SK-N-SH (cell line): ENCODE data around the gene AFF3. TPM values are rescaled to one million over a fixed set of nuclear protein-coding genes. Genes with fewer than 3 reads are reported as not detected.

Experiments
- CTCF ChIA-PET: fragments of 300-600, 350-600 bp; formaldehyde crosslinking; extraction: SDS; loops from one replicate; lab custom pipeline; 2021; lab: Yijun Ruan, JAX
- POLR2A ChIA-PET: fragments of 350-600 bp; sonication (Branson Sonifier 250); formaldehyde crosslinking; extraction: SDS; loops from one replicate; lab custom pipeline; 2020; ENCODE audit warnings: antibody characterized with exemption, inconsistent platforms; lab: Yijun Ruan, JAX
- DNase-seq: peaks from one replicate; pipeline ENCODE4 v3.0.0; 2012
- H2AFZ ChIP-seq: fragments of 200-600 bp; sonication (generic); 2 replicates; pipeline ENCODE4 v1.8.1; 2016; ENCODE audit warnings: antibody characterized with exemption, mild to moderate bottlenecking, low read depth
- H3F3A ChIP-seq: fragments of 200-600 bp; sonication (generic); replicated peaks from 2 replicates; pipeline ENCODE3; 2016; ENCODE audit warnings: antibody characterized with exemption, mild to moderate bottlenecking; ENCODE audit not compliant: insufficient read depth
- H3K27ac ChIP-seq, 2 experiments: fragments of 200-500 bp in 1 of 2; fragments of 200-600 bp in 1 of 2; sonication (Bioruptor generic) in 1 of 2; sonication (generic), shearing (Covaris generic) in 1 of 2; 2 replicates each; pipeline versions ENCODE4 v1.5.1 to v1.6.1; 2014 to 2016; ENCODE audit warnings: low read depth in 2 of 2, inconsistent platforms in 1 of 2, low read length in 1 of 2, mild to moderate bottlenecking in 1 of 2, mixed read lengths in 1 of 2
- H3K27me3 ChIP-seq: fragments of 200-600 bp; sonication (generic), shearing (Covaris generic); 2 replicates; pipeline ENCODE4 v1.6.1; 2016; ENCODE audit warnings: mixed run types; ENCODE audit not compliant: insufficient read depth
- H3K36me3 ChIP-seq, 2 experiments: fragments of 200-500 bp in 1 of 2; fragments of 200-600 bp in 1 of 2; sonication (Bioruptor generic) in 1 of 2; sonication (generic) in 1 of 2; replicated peaks in 1 of 2; 2 replicates each; pipeline versions ENCODE3 to v1.5.1; 2014 to 2016; ENCODE audit warnings: low read length in 1 of 2, mild to moderate bottlenecking in 1 of 2; ENCODE audit not compliant: insufficient read depth in 2 of 2, control insufficient read depth in 1 of 2
- H3K4me1 ChIP-seq, 2 experiments: fragments of 200-500 bp in 1 of 2; fragments of 200-600 bp in 1 of 2; sonication (Bioruptor generic) in 1 of 2; sonication (generic), shearing (Covaris generic) in 1 of 2; 2 replicates each; pipeline versions ENCODE4 v1.5.1 to v1.6.1; 2014 to 2016; ENCODE audit warnings: low read depth in 1 of 2, low read length in 1 of 2, mixed run types in 1 of 2; ENCODE audit not compliant: insufficient read depth in 2 of 2, control insufficient read depth in 1 of 2
- H3K4me2 ChIP-seq: fragments of 200-600 bp; sonication (generic), shearing (Covaris generic); 2 replicates; pipeline ENCODE4 v1.6.1; 2017; ENCODE audit warnings: mixed run types
- H3K4me3 ChIP-seq, 2 experiments: fragments of 200-500 bp in 1 of 2; fragments of 200-600 bp in 1 of 2; sonication (Bioruptor generic) in 1 of 2; sonication (generic), shearing (Covaris generic) in 1 of 2; 2 replicates each; pipeline versions ENCODE4 v1.5.1 to v1.8.1; 2014 to 2016; ENCODE audit warnings: low read depth in 2 of 2, inconsistent platforms in 1 of 2, low read length in 1 of 2, mild to moderate bottlenecking in 1 of 2, mixed read lengths in 1 of 2, moderate library complexity in 1 of 2
- H3K79me2 ChIP-seq: fragments of 200-600 bp; sonication (generic); 2 replicates; pipeline ENCODE4 v1.8.1; 2017; ENCODE audit warnings: mild to moderate bottlenecking; ENCODE audit not compliant: insufficient read depth
- H3K9ac ChIP-seq: fragments of 200-600 bp; sonication (generic); 2 replicates; pipeline ENCODE4 v1.6.1; 2017; ENCODE audit warnings: mixed run types
- H3K9me2 ChIP-seq: fragments of 200-600 bp; sonication (generic); 2 replicates; pipeline ENCODE4 v1.6.1; 2017; ENCODE audit warnings: mixed run types
- H3K9me3 ChIP-seq: fragments of 200-600 bp; sonication (generic); 2 replicates; pipeline ENCODE4 v1.6.1; 2017; ENCODE audit warnings: mixed run types, mild to moderate bottlenecking, moderate library complexity
- H4K20me1 ChIP-seq: fragments of 200-600 bp; sonication (generic); 2 replicates; pipeline ENCODE4 v1.6.1; 2017; ENCODE audit warnings: mild to moderate bottlenecking, mixed run types; ENCODE audit not compliant: insufficient read depth
- ELF1 ChIP-seq: IDR thresholded peaks from 2 replicates; pipeline ENCODE4 v1.4.0; 2012
- EP300 ChIP-seq, 2 experiments: IDR thresholded peaks; 2 replicates each; pipeline versions ENCODE4 v1.4.0 to v1.6.1; 2012; ENCODE audit warnings: borderline replicate concordance in 1 of 2, low read depth in 1 of 2, low read length in 1 of 2
- FOXJ3 ChIP-seq: sonication (generic); formaldehyde crosslinking; IDR thresholded peaks from 2 replicates; pipeline ENCODE4 v1.5.1; 2020; ENCODE audit warnings: mild to moderate bottlenecking, missing genetic modification reagents
- GATA2 ChIP-seq: sonication (generic); formaldehyde crosslinking; IDR thresholded peaks from 2 replicates; pipeline ENCODE4 v1.5.0; 2020; ENCODE audit warnings: mild to moderate bottlenecking, missing genetic modification reagents
- MEF2A ChIP-seq: IDR thresholded peaks from 2 replicates; pipeline ENCODE4 v1.4.0; 2012; ENCODE audit warnings: low read depth, borderline replicate concordance
- PBX3 ChIP-seq: IDR thresholded peaks from 2 replicates; pipeline ENCODE4; 2012
- RCOR1 ChIP-seq: fragments of 150-350 bp; IDR thresholded peaks from 2 replicates; pipeline ENCODE4 v1.6.1; 2017; ENCODE audit warnings: antibody characterized with exemption, low read length
- RFX5 ChIP-seq: IDR thresholded peaks from 2 replicates; pipeline ENCODE4 v1.6.1; 2012; ENCODE audit warnings: mild to moderate bottlenecking, improper control_type of control experiment, low read length
- SIN3A ChIP-seq: IDR thresholded peaks from 2 replicates; pipeline ENCODE4 v1.6.1; 2012; ENCODE audit warnings: low read depth, mild to moderate bottlenecking, low read length, moderate library complexity, borderline replicate concordance
- SMC3 ChIP-seq: IDR thresholded peaks from 2 replicates; pipeline ENCODE4 v1.6.1; 2012; ENCODE audit warnings: low read depth, low read length, improper control_type of control experiment
- TCF12 ChIP-seq: IDR thresholded peaks from 2 replicates; pipeline ENCODE4 v1.4.0; 2012
- USF2 ChIP-seq: fragments of 150-350 bp; IDR thresholded peaks from 2 replicates; pipeline ENCODE4 v1.6.1; 2017; ENCODE audit warnings: antibody characterized with exemption, low read length, low read depth, borderline replicate concordance
- WGBS: methylation state at CpG from one replicate; pipeline ENCODE4 v1.1.6; 2017; ENCODE audit warnings: low lambda C conversion rate; 5-methylcytosine and 5-hydroxymethylcytosine counted together
- polyA plus RNA-seq, 3 experiments: library from polyadenylated mRNA; depleted of rRNA; stranded (reverse); fragments of >200 nt; gene quantifications; 2 replicates each; pipeline ENCODE4 v1.2.3, GENCODE V29; 2012
- TF ChIP-seq, protein P1 (sequence below): fragments of 150-350 bp; IDR thresholded peaks from 2 replicates; pipeline ENCODE4 v1.6.1; 2016; ENCODE audit warnings: mild to moderate bottlenecking, low read depth, low read length
- TF ChIP-seq, protein P2 (sequence below): IDR thresholded peaks from 2 replicates; pipeline ENCODE4 v1.4.0; 2012; ENCODE audit warnings: low read depth, borderline replicate concordance

AFF3 gene
- polyA plus RNA-seq, 1 of the 3 experiments (the other 2 are of a cell fraction) = 0.36 TPM

DNA sequence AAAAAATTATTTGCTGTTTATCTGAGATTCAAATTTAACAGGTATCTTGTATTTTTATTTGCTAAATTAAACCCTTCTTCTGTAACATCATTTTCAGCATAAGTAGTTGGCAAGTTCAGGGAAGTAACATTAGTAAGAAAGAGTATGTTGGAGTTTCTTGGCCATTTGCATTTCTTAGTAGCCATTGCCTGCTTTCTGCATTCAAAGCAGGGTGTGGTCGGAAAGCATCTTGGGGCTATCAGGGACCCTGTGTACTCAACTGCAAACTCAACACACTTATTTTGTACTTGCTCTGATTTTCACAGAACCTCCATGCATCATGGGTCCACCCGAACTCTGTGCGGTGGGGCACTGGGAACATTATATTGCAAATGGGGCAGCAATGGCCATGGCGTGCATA, 622.2 kb downstream of the AFF3 start:
- Histone ChIP-seq H3K9ac (no peak overlapping the region), H3K27me3 (no peaks in the 10 kb centered on the region), H2AFZ (no peak overlapping the region), H3K9me2 (no peaks in the 10 kb centered on the region), H3K4me1 (peaks cover 0 to 3% of the 10 kb centered on the region in 2 experiments; a peak in 1 of 4 replicates), H3K4me3 (no peak overlapping the region), H3K79me2 (no peaks in the 10 kb centered on the region), H4K20me1 (no peaks in the 10 kb centered on the region), H3K4me2 (no peak overlapping the region), H3K36me3 (no peaks in the 10 kb centered on the region), H3K27ac (no peak overlapping the region), H3K9me3 (no peaks in the 10 kb centered on the region), H3F3A (no peaks in the 10 kb centered on the region)
- POLR2A ChIA-PET = no interaction called here
- CTCF ChIA-PET = no interaction called here
- TF ChIP-seq RCOR1 = no peak
- no peak for TF ChIP-seq SIN3A
- TF ChIP-seq ELF1 = no peak
- no peak for TF ChIP-seq TCF12
- TF ChIP-seq EP300 (IDR thresholded peaks at IDR 0.05; ENCODE audit: borderline replicate concordance in 1 of 2, low read depth in 1 of 2, low read length in 1 of 2) = no peak
- TF ChIP-seq PBX3 = no peak
- no peak for TF ChIP-seq GATA2 (CRISPR knock-in tag)
- TF ChIP-seq MEF2A = no peak
- TF ChIP-seq, protein P1, sequence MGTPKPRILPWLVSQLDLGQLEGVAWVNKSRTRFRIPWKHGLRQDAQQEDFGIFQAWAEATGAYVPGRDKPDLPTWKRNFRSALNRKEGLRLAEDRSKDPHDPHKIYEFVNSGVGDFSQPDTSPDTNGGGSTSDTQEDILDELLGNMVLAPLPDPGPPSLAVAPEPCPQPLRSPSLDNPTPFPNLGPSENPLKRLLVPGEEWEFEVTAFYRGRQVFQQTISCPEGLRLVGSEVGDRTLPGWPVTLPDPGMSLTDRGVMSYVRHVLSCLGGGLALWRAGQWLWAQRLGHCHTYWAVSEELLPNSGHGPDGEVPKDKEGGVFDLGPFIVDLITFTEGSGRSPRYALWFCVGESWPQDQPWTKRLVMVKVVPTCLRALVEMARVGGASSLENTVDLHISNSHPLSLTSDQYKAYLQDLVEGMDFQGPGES = no peak
- no peak for TF ChIP-seq RFX5
- WGBS = 70% methylated on average over 4 of the region's 4 CpGs
- no peak for DNase-seq

DNA sequence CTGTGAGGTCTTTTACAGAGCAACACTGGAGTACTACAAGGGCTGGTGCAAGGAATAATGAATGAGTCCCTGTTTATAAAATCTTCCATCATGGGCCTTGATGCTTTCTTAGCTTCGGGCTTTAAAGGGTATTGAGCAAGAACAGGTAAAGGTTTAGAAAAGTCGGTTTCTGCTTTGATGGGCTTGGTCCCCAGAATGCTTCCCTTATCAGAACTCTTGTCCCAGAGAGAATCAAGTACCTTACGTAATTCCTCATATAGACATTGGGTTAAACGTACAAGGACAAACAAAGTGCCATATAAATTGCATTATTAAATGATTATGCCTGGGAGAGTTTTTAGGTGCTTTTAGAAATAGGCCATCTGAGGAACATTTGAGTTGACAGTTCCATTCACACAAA, 628.0 kb downstream of the AFF3 start:
- Histone ChIP-seq H3K79me2 (no peaks in the 10 kb centered on the region), H3K27ac (no peak overlapping the region), H3F3A (no peaks in the 10 kb centered on the region), H3K9me2 (no peaks in the 10 kb centered on the region), H3K36me3 (no peaks in the 10 kb centered on the region), H3K4me2 (no peak overlapping the region), H4K20me1 (no peaks in the 10 kb centered on the region), H3K9me3 (no peaks in the 10 kb centered on the region), H3K27me3 (no peaks in the 10 kb centered on the region), H3K4me1 (no peaks in the 10 kb centered on the region), H3K4me3 (no peak overlapping the region), H2AFZ (no peak overlapping the region), H3K9ac (no peak overlapping the region)
- no peak for DNase-seq
- WGBS = 64% methylated on average over 4 of the region's 4 CpGs
- CTCF ChIA-PET = no interaction called here
- no peak for TF ChIP-seq SMC3
- no peak for TF ChIP-seq RCOR1
- TF ChIP-seq MEF2A = no peak
- TF ChIP-seq FOXJ3 = no peak
- TF ChIP-seq, protein P2, sequence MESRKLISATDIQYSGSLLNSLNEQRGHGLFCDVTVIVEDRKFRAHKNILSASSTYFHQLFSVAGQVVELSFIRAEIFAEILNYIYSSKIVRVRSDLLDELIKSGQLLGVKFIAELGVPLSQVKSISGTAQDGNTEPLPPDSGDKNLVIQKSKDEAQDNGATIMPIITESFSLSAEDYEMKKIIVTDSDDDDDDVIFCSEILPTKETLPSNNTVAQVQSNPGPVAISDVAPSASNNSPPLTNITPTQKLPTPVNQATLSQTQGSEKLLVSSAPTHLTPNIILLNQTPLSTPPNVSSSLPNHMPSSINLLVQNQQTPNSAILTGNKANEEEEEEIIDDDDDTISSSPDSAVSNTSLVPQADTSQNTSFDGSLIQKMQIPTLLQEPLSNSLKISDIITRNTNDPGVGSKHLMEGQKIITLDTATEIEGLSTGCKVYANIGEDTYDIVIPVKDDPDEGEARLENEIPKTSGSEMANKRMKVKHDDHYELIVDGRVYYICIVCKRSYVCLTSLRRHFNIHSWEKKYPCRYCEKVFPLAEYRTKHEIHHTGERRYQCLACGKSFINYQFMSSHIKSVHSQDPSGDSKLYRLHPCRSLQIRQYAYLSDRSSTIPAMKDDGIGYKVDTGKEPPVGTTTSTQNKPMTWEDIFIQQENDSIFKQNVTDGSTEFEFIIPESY = no peak
- no peak for TF ChIP-seq USF2
- POLR2A ChIA-PET = no interaction called here
